ENCODE results near the gene LRPAP1. TPM values are rescaled to one million over a fixed set of nuclear protein-coding genes. Genes with fewer than 3 reads are reported as not detected.

Gene LRPAP1
- polyA plus RNA-seq, 3 donors = 195 to 212 (median 205) TPM

DNA sequence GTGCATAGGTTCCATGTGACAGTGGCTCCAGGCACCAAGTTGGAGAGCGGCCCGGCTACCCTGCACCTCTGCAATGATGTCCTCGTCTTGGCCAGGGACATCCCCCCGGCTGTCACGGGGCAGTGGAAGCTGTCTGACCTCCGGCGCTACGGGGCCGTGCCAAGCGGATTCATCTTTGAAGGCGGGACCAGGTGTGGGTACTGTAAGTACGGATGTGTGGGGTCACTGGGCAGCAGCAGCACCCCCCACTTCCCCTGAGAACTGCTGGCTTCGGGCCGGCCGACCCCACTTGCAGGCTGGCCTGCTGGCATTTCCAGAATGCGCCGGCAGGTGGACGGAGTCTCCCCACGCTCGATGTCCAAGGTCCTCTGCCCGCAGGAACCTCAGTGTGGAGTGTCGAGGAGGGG lies 55.9 kb downstream of the LRPAP1 start:
- no peak for DNase-seq

DNA sequence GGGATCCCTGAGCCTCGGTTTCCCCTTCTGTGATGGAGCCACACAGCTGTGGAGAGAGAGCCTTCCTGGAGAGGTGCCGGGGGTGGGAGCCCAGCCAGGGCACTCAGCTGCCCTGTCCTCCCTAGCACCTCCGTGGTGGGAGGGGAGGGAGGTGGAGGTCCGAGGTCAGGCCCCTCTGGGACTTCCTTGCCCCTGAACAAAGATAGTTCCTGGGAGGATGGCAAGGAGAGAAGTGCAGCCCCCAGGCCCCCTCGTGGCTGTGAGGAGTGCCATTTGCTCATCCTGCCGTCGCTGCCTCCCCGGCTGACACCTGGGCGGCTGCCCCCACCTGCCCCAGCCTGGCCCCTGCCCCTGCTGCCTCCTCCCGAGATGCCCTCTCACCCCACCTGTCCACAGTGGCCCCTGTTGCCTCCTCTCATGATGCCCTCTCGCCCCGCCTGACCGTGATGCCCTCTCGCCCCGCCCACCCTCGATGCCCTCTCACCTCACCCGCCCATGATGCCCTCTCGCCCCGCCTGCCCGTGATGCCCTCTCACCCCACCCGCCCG lies 56.4 kb downstream of the LRPAP1 start:
- DNase-seq = no peak

DNA sequence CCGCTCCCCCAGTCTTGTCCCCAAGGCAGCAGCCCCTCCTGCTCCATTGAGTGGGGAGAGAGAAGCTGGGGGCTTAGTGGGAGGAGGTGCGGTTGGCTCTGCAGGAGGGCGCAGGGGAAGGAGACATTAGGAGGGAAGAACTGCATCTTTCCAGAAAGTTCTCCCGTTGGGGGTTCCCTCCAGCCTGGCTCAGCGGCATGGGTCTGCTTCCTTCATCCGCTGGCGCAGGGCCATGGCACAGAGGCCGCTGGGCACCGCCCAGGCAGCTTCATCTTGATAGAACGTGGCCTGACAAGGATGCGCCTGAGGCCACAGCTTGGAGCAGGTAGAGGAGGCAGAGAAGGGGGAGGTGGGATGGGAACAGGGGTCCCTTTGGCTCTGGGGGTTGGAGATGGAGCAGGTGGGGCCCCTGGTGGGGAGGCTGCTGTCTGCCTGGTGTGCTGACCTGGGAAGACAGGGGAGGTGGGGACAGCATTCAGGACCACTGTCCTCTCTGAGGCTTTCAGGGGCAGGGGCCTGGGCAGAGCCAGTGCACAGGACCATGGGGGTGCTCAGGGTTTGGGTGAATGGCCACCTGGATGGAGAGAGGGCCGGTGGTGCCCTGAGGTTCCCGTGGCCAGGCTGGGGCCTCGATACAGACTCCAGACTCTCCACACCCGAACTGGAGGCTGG lies 57.0 kb downstream of the LRPAP1 start:
- no peak for DNase-seq

DNA sequence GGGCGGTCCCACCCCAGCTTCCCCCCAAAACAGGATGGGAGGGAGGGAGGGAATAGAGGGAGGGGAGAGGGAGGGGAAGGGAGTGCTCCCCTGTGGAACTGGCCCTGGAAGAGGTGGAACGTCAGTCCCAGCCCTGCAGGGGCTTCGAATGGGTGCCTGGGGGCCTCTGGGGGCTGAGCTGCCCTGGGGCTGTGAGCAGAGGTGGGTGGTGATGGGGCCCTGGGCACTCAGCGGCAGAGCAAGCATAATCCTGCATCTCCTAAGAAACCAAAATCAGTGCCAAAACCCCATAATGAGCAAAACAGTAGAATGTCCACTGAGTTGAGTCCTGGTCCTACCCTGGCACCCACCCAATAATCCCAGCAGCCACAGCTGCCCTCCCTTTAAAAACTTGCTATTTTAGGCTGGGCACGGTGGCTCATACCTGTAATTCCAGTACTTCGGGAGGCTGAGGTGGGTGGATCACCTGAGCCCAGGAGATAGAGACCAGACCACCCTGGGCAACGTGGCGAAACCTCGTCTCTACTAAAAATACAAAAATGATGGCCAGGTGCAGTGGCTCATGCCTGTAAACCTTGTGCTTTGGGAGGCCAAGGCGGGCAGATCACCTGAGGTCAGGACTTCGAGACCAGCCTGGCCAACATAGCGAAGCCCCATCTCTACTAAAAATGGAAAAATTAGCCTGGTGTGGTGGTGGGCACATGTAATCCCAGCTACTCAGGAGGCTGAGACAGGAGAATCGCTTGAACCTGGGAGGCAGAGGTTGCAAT lies 58.0 kb downstream of the LRPAP1 start:
- DNase-seq = no peak

DNA sequence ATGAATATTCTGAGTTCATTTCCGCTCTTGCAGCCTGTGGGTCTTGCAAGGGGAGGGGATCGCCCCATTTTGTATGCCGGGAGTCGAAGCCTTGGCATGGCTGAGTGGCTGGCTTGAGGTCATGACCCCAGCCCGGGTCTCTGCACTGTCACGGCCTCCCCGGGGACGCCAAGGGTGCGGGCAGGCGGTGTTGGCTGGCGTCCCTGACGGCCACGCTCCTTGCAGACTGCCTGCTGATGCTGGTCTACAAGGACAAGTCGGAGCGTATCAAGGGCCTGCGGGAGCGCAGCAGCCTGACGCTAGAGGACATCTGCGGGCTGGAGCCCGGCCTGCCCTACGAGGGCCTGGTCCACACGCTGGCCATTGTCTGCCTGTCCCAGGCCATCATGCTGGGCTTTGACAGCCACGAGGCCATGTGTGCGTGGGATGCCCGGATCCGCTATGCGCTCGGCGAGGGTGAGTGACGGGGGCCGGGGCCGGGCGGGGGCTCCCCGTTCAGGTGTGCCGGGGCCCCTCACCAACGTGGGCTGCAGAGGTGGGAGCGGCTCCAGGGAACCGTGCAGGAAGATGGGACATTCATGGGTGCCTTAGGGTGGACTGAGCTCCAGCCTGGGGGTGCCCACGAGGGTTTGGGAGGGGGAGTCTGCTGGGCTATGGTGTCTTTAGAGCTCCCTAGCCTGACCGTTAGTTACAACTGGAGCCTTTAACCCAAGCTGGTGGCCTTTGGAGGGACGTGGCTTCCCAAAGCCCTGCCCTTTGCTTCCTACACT lies 58.9 kb downstream of the LRPAP1 start:
- DNase-seq = no peak

DNA sequence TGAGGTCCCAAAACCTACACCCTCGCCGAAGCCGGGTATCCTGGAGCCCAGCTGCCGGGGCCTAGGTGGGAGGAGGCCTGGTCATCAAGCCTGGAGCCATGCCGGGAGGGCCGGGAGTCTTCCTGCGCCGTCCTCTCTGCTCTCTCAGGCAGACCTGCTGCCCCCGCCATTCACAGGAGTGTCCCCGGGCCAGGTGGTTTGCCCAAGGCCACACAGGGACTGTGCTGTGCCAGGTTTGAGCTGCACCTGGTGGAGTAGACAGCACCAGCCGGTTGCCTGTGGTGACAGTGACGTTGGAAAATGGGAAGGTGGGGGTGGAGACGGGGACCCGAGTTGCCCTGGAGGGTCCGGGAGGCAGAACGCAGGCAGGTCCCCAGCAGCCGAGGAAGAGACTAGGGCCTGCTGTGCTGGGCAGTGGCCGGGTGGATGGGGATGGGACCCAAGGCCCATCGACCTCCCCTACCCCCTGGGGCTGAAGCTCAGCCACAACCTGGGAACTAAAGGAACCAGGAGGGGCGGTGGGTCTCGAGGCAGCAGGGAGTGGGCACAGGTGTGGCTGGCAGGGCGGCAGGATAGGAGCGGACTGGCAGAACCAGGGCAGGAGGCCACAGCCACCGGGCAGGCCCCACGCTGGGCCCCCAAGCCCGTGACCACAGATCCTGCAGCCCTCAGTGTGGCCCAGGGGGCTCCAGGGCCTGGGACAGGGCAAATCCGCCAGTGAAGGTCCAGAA lies 59.6 kb downstream of the LRPAP1 start:
- DNase-seq = no peak

DNA sequence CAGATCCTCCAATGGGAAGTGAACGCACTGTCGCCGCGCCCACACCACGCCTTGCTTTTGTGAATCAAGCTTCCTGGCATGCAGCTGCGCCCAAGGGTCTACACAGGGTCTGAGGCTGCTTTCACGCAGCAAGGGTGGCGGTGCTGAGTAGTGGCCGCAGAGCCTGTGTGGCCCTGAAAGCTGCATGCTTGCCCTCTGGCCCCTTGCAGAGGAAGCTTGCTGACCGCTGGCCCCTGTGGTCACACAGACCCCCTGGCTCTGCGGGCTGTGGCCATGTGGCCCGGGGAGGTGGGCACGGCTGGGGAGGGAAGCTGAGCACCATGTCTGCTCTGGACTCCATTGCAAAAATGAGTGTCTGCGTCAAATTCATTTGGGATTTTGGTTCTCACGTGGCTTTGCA lies 60.3 kb downstream of the LRPAP1 start:
- no peak for DNase-seq

DNA sequence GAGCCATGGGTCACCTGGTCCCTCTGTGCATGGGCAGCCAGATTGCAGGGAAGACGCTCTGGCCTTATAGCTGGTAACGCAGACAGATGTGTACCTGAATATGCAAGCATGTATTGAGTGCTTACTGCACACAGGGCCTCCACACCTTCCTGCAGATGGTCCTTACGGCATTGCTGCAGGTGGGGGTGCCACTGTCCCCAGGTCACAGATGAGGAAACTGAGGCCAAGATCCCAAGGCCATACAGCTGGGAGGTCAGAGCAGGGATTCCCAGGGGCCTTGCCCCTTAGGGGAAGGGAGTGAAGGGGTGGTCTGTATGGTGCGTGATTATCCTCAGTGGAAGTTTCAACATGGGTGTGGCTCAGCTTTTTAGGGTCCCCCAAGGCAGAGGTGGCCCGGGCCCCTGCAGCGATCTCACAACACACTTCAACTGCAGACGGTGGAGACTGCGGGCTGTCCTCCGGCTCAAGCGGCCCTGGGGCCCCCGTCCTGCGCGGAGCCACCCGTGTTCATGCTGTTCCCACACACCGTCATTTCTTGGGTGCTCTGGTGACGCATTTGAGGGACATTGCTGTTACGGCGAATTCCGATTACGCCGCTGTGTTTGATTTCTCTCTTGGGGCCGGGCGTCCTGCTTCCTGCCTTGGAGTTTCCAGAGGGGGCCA lies 61.0 kb downstream of the LRPAP1 start:
- no peak for DNase-seq

DNA sequence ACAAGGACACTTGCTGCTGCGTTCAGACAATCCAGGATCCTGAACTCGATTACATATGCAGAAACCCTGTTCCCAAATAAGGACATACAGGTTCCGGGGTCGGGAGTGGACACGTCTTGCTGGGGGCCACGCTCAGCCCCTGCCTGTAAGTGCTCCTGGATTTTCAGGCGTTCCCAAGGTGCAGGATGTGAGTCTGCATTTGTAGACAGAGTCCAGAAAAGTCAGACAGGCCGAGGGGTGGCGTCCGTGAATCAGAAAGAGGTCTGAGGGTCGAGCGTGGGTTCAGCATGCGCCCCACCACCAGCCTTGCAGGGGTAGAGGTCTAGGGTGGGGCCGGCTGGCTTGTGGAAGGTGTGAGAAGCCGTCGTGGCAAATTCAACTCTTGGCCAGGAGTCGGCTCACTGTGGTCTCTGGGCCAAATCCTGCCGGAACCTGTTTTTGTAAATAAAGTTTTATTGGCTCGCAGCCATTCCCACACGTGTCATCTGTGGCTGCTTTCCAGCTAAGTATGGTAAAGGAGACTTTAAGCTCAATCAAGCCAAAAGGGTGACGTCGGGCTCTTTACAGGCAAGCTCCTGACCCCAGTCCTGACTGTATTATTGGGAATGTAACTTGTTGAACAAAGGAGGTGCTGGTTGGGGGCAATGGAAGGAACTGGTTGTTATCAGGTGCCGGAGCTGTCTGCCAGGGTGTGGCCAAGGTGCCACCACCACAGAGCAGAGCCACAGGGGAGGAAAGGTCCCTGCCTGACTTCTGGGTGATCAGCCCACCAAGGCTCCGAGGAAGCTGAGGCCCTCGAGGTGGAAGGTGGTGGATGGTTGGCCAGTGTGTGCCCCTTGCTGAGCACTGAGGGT lies 61.8 kb downstream of the LRPAP1 start:
- DNase-seq = no peak

DNA sequence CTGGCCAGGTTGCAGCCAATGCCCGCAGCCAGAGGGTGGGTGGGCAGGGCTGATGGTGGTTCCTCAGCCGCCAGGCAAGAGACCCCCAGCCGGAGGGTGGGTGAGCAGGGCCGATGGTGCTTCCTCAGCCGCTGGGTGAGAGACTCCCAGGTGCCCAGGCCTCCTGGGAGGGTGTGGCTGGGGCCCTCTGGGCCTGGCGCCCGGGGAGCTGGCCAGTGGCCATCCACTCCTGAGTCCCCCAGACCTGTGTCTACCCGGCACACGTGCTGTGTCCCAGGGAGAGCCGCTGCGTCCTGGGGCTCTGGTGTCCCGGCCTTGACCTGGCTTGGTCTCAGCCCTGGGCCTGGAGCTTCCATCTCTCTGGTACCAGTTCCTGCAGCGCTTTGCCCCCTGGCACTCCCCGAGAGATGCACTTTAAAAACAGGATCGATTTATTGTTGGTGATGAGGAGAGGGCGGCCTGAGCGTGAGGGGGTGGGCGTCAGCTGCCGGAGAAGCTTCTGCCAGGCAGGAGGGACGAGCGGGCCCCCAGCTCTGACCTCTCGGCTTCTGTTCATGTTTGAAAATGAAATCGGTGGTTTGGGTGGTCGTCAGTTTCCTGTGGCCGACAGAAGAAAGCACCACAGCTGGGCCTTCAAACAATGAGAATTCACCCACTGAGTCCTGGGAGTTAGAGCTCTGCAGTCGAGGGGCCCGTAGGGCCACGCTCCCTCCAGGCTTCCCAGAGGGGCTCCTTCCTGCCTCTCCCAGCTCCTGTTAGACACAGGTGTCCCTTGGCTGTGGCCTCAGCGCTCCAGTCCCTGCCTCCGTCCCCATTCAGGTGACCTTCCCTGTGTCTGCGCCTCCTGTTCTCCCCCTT lies 62.6 kb downstream of the LRPAP1 start:
- DNase-seq = no peak

DNA sequence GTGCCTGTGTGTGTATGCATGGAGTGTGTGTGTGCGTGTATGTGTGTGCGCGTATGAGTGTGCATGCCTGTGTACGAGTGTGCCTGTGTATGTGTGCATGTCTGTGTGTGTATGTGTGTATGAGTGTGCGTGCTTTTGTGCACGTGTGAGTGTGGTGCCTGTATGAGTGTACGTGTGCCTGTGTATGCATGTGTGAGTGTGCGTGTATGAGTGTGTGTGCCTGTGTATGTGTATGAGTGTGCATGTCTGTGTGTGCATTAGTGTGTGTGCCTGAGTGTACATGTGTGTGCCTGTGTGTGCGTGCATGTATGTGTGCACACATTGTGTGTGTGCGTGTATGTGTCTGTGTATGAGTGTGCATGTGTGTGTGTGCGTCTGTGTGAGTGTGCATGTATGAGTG lies 63.4 kb downstream of the LRPAP1 start:
- no peak for DNase-seq

DNA sequence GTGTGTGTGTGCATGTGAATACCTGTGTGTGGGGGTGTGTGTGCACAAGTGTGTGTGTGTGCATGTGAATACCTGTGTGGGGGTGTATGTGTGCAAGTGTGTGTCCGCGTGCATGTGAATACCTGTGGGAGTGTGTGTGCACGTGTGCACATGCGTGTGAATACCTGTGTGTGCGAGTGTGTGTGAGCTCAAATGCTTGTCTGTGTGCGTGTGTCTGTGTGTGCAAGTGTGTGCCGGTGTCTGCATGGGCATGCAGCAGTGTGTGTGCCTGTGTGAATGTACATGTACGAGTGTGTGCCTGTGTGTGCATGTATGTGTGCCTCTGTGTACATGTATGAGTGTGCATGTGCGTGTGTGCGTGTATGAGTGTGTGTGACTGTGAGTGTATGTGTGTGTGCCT lies 64.1 kb downstream of the LRPAP1 start:
- no peak for DNase-seq

DNA sequence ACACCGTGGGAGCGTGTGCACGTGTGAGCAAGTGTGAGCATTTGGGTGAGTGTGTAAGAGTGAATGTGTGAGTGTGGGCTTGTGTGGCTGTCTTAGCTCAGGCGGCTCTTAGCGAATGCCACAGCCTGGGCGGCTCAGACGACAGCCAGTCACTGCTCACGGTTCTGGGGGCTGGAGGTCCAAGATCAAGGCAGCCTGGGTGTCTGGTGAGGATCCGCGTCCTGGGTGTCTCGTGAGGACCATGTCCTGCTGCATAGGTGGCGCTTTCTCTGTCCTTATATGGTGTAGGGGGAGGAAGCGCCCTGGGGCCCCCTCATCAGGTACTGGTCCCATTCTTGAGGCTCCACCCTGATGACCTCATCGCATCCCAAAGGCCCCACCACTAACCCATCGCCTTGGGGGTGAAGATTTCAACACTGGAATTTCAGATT lies 64.6 kb downstream of the LRPAP1 start:
- no peak for DNase-seq

DNA sequence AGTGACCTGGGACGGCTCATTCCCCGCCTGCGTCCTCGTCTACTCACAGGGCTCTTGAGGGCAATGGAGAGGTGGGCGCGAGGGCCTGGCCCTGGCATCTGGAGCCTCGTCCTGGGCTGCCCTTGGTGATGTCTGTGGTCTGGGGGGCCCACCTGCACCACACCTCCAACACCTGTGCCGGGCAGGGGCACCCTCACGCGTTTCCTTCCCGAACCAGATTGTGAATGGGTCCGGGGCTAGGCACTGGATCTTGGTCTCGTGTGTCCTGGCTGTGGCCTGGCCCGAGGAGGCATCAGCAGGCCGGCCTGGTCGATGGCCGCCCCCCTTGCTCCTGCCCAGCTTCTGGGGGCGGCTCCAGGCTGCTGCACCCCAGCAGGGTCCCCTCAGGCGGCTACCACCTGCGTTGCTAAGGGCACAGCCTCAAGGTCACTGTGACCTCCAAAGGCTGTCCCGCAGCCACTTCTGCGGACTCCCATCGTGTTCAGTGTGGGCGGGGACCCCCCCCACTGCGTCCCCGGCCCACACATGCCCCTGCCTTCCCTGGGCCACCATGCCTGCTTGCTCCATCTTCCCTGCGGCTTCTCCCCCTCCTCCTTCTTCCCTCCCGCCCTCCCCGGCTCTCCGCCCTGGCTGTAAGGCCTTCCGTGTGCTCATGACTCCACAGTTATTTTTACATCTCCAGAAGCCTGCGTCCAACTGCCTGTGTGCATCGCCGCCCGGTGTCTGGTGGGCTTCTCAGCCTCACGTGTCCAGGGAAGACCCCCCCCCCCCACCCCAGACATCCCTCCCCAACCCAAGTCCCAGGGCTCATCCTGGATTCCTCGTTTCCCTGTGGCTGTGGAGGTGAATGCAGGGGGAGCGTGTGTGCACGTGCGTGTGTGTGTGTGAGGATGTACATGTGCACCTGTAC lies 65.3 kb downstream of the LRPAP1 start:
- DNase-seq = no peak

DNA sequence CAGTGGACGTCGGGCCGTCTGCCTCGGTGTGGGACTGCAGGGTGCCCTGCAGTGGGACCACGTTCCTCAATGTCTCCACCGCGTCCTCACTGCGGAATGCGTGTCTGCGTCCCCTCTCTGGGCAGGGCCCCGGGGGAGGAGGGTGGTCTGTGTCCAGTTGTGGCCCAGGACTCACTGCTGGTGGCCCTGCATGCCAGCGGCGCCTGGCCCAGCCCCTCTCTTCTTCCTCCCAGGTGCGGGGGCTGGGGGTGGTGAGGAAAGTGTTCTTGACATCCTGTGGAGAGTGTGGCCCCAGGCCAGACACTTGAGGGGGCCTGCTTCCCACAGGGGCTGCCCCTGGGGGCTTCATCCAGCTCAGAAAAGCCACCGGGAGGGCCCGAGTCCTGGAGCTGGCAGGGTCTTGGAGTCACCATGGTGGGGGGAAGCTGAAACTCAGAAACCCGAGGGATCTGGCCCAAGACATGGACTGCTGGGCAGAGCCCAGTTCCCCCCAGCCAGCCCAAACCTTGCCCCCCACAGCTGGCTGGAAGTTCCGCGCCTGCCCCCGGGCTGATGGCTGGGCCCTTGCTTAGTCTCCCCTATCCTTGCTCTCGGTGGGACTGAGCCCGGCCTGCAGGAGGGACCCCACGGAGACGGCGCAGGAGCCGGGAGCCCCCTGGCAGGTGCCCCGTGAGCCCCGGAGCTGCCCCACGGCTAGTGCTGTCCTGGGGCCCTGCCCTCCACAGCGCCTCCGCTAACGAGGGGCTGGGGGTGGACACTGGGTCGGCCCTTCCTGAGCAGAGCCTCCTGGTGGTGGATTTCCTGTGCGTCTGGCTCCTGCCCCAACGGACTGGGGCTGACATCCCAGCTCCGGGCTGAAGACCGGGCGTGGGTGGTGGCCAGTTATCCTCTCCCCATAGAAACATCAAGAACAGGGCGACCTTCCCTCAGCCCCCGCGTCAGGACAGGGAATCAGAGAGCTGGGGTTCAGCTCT lies 66.2 kb downstream of the LRPAP1 start:
- DNase-seq = no peak

DNA sequence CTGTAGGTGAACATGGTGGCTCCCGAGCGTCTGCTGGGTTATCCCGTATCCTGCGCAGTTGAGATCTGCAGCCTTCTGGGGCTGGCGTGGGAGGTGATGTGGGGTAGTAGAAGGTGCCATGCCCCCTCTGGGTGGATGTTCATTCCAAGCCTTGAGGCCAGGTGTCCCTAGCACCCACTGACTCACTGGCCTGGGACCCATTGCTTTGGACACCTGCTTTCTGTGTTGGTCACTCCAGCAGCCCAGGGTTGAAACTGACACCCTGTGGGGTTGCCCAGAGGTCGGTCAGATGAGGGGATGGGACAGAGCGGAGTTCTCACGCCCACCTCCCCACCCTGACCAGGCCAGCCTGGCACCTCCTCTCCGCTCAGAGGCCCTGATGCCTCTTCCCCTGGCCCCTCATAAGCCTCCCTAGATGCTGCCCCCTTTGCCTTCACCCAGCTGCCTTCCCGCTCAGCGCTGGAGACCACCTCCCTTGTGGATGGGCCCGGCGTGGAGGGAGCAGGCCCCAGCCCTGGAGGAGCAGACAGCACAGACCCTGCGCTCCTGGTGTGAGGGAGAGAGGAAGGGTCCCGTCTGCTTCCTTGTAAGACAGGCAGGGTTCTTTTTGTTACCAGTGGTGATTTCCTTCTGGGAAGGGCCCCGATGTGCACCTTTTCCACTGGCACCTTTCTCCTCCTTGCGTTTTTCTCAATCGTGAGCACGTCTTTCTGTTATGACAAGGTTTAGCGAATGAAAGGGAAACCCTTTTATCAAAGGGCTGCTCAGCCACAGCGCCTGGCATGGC lies 67.1 kb downstream of the LRPAP1 start:
- no peak for DNase-seq
